HG02610 (cell line): ENCODE measurements around the gene CCNJL.

Source experiments
- ATAC-seq: cut with Tn5 transposase; IDR thresholded peaks from one replicate; pipeline ENCODE4 v1.9.1; 2021; ENCODE audit warnings: mild to moderate bottlenecking, moderate library complexity; ENCODE audit not compliant: unreplicated experiment

CCNJL gene

GRCh38 chr5:160293901-160294561 is 18.3 kb downstream of the CCNJL start:
- no peak for ATAC-seq

DNA sequence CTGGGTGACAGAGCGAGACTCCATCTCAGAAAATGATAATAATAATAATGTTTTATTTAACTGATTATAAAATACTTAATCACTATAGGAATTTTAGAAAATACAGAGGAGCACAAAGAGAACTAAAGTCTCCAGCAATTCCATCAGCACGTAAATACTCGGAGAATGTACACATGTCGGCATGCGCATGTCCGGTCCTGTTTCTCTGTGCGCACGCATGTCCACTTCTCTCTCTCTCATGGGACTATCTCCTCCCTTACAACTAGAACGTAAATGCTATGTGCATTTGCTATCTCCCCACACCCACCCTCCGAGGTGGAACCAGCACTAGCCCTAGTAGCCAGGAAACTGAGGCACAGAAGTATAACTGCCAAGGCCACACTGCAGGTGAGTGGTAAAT is 19.0 kb downstream of the CCNJL start:
- ATAC-seq = no peak

DNA sequence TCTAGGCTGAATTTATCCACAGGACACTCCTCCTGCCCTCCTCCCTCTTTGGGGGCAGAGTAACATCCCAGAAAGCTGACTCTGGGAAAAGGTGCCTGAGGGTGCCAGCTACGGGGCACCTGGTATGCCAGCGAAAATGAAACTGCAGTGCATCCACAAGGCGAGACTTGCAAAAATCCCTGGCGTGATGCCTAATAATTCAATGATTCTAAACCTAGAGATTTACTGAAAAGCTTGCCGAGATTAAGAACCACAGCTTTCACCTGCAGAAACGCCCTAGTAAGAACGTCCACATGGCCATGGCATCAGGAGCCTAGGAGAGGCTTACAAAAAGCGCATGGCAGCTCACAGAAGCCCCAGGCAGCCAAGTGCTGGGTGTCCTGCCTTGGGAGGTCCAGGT is 20.9 kb downstream of the CCNJL start:
- no peak for ATAC-seq

DNA sequence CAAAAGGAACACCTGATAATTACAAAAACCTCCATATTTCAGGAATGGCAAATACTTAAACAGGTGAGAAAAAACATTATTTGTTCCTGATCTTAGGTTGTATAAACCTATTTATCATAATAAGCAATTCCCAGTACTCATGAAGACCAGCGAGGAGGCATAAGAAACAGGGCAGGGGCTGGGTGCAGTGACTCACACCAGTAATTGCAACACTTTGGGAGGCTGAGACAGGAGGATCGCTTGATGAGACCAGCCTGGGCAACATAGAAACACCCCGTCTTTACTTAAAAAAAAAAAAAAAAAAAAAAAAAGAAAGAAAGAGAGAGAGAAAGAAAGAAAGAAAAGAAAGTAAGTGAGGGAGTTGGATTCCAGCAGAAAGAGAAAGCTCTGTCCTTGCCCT is 21.6 kb downstream of the CCNJL start:
- ATAC-seq = no peak

GRCh38 chr5:160289721-160290120 is 22.6 kb downstream of the CCNJL start:
- ATAC-seq = no peak

GRCh38 chr5:160289356-160289651 is 23.1 kb downstream of the CCNJL start:
- ATAC-seq = no peak

- no peak for ATAC-seq
These were observed 24.8 kb downstream of the CCNJL start for GRCh38 chr5:160287378-160288051.

DNA sequence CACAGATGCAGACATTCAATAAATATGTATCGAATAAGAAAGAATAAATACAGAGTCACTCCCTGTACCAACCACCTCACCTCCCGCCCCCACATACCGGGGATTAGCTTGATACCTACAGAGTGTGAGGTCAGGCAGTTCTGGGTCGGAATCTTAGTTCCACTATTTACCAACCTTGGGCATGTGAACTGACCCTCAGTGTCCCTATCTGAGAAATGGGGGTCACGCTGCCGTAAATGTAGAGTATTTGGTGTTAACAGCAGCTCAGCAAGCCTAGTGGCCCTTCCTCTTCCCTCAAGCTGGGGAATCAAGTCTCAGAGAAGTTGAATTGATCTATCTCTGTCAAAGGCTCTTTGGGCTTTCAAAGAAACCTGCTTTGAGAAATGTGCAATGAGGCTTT is 25.4 kb downstream of the CCNJL start:
- ATAC-seq = no peak

GRCh38 chr5:160285316-160285715 is 27.0 kb downstream of the CCNJL start:
- ATAC-seq = no peak

DNA sequence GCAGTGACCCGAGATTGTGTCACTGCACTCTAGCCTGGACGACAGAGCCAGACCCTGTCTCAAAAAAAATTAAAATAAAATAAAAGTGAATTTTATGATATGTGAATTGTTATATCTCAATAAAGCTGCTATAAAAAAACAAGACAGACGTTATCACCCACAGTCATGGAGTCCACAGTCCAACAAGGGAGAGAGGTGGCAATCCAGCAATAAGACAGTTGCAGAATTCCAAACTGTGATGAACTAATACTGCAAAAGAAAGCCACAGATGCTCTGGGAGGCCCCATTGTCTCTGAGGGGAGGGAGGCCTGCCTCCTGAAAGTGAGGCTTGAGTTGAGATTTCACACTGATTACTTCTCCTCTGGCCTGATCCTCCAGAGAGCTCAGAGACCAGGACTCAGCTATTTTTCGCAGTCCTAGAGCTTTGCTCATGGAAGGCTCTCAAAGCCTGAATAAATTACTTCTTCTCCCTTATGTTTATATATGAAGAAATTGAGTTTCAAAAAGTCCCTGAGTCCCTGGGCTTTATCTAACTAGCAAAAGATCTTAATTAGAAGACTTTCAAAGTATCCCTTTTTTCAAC is 28.0 kb downstream of the CCNJL start:
- ATAC-seq = no peak

DNA sequence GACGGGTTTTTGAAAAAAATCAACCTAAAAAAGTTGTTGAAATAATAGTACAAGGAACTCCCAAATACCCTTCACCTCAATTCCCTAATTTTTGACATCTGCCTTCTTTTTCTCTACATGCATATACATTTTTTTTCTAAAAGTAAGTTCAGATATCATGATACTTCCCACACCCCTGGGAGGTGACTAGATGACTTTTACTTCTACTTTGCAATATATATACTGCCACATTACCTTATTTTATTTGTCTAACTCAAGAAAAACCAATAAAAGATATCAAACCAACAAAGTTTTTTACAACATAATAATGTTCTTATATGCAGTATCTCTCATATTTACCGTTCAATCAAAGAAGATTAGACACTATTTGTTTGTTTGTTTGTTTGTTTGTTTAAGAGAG is 31.1 kb downstream of the CCNJL start:
- ATAC-seq = no peak

- ATAC-seq = no peak
These were observed 31.8 kb downstream of the CCNJL start for GRCh38 chr5:160280384-160281095.

GRCh38 chr5:160278343-160278742 is 34.0 kb downstream of the CCNJL start:
- ATAC-seq = no peak

DNA sequence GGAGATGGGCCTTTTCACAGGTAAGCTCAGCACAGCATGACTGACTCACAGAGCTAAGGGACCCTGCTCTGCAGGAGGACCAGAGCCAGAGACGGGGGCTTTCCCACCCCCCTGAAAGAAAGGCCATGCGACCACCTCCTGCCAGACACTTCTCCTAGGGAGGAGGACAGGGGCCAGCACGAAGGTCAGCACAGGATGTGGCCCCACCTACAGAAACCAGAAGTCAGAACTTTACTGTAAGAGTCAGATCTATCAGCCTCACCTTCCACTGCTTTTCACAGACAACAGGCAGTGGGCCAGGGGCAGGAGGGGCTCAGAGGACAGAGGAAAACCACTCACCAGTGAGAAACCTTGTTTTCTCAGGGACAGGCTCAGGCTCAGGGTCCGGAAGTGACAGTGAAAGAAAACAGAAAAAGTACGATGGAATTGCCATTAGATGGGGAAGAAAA is 37.9 kb downstream of the CCNJL start:
- ATAC-seq = no peak

- no peak for ATAC-seq
These were observed 39.5 kb downstream of the CCNJL start for GRCh38 chr5:160272889-160273288.

DNA sequence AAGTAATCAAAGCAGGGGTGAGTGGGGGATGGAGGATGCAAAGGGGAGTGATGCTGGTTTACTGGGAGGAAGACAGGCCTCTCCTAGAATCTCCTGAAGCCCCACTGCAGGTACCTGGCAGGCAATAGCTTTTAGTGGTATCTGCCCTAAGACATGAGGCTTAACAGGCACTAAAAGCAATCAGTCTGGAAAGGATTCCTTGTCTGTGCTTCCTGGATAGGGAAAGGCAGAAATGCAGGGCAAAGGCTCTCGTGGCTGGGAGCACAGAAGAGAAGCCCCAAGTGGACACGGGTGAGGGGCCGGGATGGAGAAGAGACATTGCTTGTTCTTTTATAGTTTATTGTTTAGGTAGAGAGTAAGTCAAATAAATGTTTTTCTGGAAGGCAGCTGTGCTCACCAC is 40.1 kb downstream of the CCNJL start:
- ATAC-seq = no peak

- ATAC-seq = no peak
These were observed 40.5 kb downstream of the CCNJL start for GRCh38 chr5:160271836-160272235.

DNA sequence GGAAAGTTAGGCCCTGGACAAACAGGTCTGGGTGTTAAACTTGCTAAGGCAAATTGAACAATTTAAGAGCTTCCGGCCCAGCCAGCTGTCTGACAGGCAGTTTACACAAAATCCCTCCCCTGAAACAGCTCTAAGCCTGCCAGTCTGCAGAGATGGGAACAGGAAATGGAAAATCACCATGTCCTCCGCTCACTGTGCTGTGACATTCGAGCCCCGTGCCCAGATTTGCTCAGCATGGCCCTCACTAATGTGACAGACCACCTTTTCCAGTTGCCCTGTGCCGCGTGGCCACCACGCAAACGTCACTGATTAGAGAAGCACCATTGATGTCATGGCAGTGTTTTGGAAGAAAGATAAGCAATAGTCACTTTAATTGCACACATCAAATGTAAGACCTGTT is 41.0 kb downstream of the CCNJL start:
- ATAC-seq = no peak

GRCh38 chr5:160270704-160271103 is 41.7 kb downstream of the CCNJL start:
- no peak for ATAC-seq

DNA sequence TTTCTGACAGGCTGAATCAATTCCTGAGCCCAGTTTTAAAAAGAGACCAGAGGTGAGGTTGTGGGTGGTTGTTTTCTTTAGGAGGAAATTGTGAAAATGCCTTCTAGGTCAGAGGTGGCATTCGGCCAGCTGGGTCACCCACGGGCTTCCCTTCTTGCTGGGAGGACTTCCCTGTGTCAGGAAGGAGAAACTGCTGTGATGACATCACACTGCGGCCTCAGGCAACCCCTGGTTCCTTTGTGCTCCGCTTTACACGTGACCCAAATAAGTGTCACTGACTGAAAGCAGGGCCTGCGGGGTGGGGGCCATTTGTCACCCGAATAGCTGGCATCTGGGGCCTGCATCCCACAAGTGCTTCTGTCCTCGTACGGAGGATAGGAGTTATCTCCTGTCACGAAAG is 43.3 kb downstream of the CCNJL start:
- no peak for ATAC-seq

- no peak for ATAC-seq
These were observed 44.2 kb downstream of the CCNJL start for GRCh38 chr5:160268121-160268520.

DNA sequence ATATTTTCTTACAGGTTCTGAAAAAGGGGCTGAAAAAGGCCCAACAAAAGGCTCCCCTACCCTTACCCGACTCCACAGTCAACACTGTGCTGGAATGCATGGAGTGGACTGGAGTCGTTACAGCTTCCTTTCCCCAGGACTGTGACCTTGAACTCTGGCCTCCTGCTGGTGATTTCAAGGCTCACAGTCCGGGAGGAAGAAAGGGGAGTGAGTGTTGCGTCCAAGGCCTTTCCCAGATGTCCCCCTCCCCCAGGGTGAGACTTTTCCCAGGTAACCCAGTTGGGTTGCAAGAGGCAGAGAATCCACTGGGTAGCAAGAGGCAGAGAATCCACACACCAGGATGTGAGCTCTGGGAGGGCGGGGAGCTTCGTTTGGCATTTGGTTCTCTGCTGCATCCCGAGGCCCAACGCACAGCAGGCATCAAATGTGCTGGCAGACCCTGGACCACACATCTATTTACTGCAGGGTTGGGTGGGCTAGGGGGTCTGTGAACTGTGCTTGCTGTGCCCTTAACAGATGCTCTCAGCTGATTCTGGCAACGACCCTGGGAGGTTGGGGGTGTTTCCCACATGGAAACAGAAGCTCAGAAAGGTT is 45.5 kb downstream of the CCNJL start:
- no peak for ATAC-seq
